GM19397 (cell line): ENCODE measurements around the gene SLC25A25.
"Not testable (repeated sequence)": the region's sequence is repeated elsewhere in the genome, so short reads cannot be mapped to it uniquely, and the experiment has no call there.

Experiments
- ATAC-seq: cut with Tn5 transposase; IDR thresholded peaks from one replicate; pipeline ENCODE4 v1.9.1; 2021; ENCODE audit warnings: mild to moderate bottlenecking, moderate library complexity; ENCODE audit not compliant: unreplicated experiment

The SLC25A25 gene

GRCh38 chr9:128108269-128109049 is 40.4 kb downstream of the SLC25A25 start:
- ATAC-seq: no peak

- no peak for ATAC-seq
Measured at GRCh38 chr9:128109050-128109709, 41.1 kb downstream of the SLC25A25 start.

DNA sequence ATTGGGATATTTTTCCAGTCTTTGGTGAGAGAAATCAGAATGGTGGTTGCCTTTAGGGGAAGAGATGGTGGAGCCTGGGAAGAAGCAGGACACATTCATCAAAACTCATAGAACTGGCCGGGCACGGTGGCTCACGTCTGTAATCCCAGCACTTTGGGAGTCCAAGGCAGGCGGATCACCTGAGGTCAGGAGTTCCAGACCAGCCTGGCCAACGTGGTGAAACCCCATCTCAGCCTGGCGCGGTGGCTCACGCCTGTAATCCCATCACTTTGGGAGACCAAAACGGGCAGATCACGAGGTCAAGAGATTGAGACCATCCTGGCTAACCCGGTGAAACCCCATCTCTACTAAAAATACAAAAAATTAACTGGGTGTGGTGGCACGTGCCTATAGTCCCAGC is 43.7 kb downstream of the SLC25A25 start:
- not testable (repeated sequence) for ATAC-seq

DNA sequence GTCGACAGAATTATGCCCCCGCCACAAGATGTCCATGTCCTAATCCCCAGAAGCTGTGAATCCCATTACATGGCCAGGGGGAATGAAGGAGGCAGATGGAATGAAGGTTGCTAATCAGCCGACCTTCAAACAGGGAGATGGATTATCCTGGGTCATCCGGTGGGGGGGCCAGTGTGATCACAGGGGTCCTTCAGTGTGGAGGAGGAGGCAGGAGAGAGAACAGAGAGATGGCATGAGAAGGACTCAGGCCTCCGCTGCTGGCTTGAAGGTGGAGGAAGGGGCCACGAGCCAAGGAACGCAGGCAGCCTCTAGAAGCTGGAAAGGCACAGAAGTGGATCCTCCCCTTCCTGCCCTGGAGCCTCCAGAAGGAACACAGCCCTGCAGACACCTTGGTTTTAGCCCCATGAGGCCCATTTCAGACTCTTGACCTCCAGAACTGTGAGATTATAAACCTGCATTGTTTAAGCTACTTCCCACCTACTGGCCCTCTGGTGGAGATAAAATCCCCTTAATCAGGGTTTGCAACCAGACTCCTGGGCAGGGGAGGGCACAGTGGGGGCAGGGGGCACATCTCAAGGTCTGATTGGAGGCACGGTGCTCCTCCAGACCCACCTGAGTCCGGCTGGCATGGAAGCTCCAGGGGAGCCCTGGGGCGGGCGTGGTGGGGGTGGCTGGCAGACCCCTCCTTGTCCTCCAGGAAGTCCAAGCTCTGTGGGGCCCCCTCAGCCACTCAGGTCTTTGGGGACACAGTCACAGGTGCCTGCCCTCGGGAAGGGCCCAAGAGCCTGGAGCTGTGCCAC is 45.7 kb downstream of the SLC25A25 start:
- no peak for ATAC-seq

DNA sequence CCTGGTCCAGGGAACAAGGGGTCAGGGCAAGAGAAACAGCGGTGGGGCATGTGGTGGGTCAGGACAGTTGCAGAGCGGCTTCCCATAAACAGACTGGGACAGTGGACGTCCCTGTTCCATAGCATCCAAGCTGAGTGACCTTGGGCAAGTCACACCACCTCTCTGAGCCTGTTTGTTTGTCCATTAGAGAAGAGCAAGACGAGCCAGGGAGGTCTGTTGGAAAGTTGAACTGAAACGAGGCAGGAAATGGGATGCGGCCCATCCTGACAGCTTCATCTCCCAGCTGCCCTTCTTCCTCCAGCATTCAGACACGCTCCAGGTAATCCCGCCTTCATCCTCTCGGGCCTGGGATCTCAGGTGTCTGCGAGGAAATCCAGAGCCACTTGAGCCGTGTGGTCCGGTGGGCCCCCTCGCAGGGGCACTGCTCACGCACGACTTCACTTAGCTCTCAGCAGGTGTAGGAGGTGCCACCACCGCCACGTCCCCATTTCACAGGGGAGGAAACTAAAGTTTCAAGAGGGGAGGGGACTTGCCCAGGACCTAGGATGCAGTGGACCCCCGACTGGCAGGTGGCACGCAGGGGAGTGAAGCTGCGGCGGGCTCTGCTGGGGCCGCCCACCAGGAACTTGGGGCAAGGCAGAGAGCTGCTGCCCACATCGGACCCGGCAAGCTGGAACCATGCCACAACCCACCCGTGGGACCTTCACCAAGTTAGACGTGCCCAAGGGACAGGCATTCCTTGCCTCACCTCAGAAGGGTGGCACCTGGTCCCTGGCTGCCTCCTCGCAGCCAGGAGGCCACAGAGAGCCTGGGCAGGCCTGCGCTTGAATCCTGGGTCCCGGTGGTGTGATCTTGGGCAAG is 46.5 kb downstream of the SLC25A25 start:
- no peak for ATAC-seq

GRCh38 chr9:128115187-128116103 is 47.4 kb downstream of the SLC25A25 start:
- ATAC-seq: no peak

- ATAC-seq: no peak
Measured at GRCh38 chr9:128116104-128117083, 48.4 kb downstream of the SLC25A25 start.

- peak; percentile 54 for ATAC-seq
Measured at GRCh38 chr9:128117613-128118471, 49.8 kb downstream of the SLC25A25 start.

- no peak for ATAC-seq
Measured at GRCh38 chr9:128118472-128118857, 50.4 kb downstream of the SLC25A25 start.

- ATAC-seq: no peak
Measured at GRCh38 chr9:128118971-128119665, 51.1 kb downstream of the SLC25A25 start.

DNA sequence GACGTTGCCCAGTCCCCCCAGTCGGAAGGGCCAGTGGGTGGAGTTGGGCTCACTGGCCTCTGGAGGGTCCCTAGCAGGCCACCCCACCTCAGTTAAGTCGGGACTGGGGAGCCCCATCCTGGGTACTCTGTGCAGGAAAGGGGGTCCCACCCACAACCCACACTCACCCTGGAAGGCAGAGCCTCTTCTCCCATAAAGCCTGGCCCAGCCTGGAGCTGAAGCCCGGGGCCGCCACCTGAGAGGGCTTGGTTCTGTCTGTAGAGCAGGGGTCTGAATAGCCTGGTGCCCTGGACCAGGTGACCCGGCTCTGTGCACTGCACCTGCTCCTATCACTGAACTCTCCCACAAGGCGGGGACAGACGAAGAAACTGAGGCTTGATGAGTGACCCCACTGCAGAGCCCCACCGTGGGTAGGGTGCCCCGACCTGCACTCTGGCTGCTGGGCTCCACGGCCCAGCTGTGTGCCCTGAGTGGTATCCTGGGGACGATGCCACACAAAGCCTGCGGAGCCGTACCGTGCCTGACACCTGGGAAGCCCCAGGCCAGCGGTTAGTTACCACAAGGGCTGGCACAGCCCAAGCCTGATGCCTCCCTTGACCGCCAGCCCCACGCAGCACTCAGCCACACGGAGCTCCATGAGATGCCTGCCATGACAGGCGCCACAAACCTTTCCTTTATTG is 52.2 kb downstream of the SLC25A25 start:
- ATAC-seq: no peak

DNA sequence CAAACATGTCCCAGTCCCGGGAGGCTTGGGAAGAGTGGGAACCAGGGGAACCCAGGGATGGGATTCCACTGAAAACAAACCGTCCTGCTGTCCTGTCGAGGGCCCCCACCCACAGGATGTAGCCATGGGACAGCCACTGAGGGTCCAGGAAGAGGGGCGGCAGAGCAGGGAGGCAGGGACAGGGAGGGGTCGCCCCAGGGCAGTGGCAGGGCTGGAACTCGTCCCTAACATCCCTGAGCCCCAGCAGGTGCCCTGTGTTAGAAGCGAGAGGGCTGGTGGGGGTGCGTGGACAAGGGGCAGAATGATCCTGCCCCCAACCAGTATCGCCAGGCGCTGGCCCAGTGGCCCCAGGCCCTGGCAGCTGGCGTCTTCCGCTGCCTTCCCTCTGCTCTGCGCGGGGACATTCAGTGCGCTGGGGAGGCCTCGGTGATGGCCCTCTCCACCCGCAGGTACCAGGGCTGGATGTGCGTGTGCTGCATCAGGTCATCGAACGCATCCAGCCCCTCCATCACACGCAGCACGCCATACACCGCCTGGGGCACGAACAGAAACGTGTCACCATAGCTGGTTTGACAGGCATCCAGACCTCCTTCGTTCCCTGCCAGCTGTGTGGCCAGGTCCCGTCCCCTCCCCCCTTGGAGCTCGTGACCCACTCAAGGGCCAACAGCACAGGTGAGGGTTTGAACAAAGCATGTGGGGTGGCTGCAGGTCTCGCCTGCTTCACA is 52.9 kb downstream of the SLC25A25 start:
- no peak for ATAC-seq

DNA sequence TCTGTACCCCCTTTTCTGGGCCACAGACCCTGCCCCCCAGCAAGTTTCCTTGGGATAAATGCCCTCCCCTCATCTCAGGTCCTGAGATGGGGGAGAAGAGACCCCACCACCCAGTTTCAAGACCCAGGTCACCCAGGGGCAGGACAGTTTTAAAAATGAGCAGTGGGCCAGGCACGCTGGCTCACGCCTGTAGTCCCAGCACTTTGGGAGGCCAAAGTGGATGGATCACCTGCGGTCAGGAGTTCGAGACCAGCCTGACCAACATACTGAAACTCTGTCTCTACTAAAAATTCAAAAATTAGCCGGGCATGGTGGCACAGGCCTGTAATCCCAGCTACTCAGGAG is 53.4 kb downstream of the SLC25A25 start:
- no peak for ATAC-seq

DNA sequence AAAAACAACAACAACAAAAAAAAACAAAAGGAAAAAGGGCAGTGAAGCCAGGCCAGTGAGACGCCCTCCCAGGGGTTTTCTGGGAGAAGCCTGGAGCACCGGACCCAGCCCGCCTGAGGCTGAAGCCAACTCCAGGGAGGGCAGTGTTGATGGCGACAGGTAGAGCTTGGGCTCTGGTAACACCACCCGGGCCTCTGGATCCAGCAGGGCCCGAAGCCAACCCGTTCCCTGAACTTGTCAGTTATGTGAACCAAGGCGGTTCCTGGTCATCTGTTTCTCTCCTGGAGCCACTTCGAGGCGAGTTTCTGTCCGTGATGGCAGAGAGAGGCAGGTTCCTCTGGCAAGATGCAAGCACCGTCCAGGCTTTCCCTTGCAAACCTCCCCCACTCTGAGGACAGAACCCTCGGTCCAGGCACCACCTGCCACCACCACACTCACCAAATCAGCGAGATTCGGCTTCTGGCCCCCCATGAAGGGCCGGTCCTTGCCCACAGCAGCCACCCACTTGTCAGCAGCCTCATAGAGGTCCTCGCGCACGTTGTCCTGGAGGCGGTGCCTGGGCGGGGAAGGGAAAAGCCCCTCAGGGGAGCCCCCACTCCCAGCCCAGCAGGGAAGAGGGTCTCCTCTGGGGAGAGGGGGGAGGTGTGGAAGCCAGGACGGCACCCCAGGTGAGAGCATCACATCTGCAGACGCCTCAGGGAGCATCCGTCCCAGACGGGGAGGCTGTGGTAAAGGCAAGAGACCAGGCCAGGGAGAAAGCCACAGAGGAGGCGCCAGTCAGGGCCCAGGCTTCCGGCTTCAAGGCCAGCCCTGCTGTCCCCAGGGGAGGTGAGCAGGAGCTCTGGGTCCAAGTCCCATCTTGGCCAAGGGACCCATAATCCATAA is 54.1 kb downstream of the SLC25A25 start:
- no peak for ATAC-seq

DNA sequence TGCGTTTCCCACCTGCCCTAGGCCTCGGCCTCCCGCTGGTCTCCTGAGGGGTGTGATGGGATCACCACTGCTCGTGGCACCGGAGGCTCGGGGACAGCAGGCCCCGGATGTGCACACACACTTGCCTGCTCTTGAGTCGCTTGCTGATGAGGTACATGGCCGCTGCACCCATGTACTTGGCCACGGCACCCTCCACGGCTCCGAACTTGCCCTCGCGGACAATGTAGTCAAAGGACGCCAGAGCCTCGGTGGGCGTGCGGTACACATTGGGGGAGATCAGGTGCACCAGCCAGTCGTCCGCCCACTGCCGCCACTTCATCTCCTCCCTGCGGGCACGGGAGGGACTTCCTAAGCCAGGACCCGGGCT is 54.8 kb downstream of the SLC25A25 start:
- ATAC-seq: no peak
